IMR-90 (cell line): ENCODE measurements around the gene NXF1. TPM values are rescaled to one million over a fixed set of nuclear protein-coding genes. Genes with fewer than 3 reads are reported as not detected.

Experiments used
- ATAC-seq: fragments of 200-7000 bp; cut with Tn5 transposase; 2 replicates; pipeline ENCODE4 v1.9.1; 2020; ENCODE audit warnings: low read depth, mild to moderate bottlenecking, moderate library complexity
- BruUV-seq: library from RNA; stranded (reverse); fragments of 400-500 nt; replicated peaks from 2 replicates; lab custom pipeline; 2021; lab: Mats Ljungman, UMichigan
- CTCF ChIA-PET: fragments of 300-600 bp; formaldehyde crosslinking; extraction: SDS; loops from one replicate; lab custom pipeline; 2021; ENCODE audit warnings: antibody characterized with exemption; lab: Yijun Ruan, JAX
- POLR2A ChIA-PET: fragments of 300-600 bp; sonication (Branson Sonifier 250); formaldehyde crosslinking; loops from one replicate; lab custom pipeline; 2022; ENCODE audit warnings: antibody characterized with exemption; ENCODE audit not compliant: unreplicated experiment; lab: Charles Lee
- DNase-seq: peaks from one replicate; pipeline ENCODE4 v3.0.0; 2013
- H2AFZ ChIP-seq: replicated peaks from 2 replicates; pipeline ENCODE3; 2013; ENCODE audit warnings: low read length, mild to moderate bottlenecking; ENCODE audit not compliant: poor library complexity
- H2AK5ac ChIP-seq: 2 replicates; pipeline ENCODE4 v1.6.1; 2013; ENCODE audit warnings: low read depth, low read length, inconsistent platforms
- H2AK9ac ChIP-seq: replicated peaks from 2 replicates; pipeline ENCODE3; 2013; ENCODE audit warnings: mild to moderate bottlenecking, low read depth, low read length, moderate library complexity; ENCODE audit not compliant: poor library complexity
- H2BK120ac ChIP-seq: 2 replicates; pipeline ENCODE4 v1.6.1; 2013; ENCODE audit warnings: low read depth, low read length, inconsistent platforms
- H2BK15ac ChIP-seq: 3 replicates; pipeline ENCODE4 v1.6.1; 2013; ENCODE audit warnings: low read depth, low read length, inconsistent platforms
- H2BK20ac ChIP-seq: 2 replicates; pipeline ENCODE4 v1.6.1; 2013; ENCODE audit warnings: low read depth, mild to moderate bottlenecking, inconsistent platforms, low read length, moderate library complexity
- H2BK5ac ChIP-seq: 2 replicates; pipeline ENCODE4 v1.6.1; 2013; ENCODE audit warnings: mild to moderate bottlenecking, low read depth, low read length, inconsistent platforms; ENCODE audit not compliant: poor library complexity, severe bottlenecking
- H3K14ac ChIP-seq: replicated peaks from 2 replicates; pipeline ENCODE4 v1.6.1; 2013; ENCODE audit warnings: low read depth, low read length, inconsistent platforms
- H3K18ac ChIP-seq: 2 replicates; pipeline ENCODE4 v1.6.1; 2013; ENCODE audit warnings: low read depth, low read length, control low read depth
- H3K23ac ChIP-seq: 2 replicates; pipeline ENCODE4 v1.6.1; 2013; ENCODE audit warnings: low read depth, low read length, inconsistent platforms
- H3K27ac ChIP-seq: 2 replicates; pipeline ENCODE4 v1.5.1; 2013; ENCODE audit warnings: mild to moderate bottlenecking, control low read depth, low read length; ENCODE audit not compliant: insufficient read depth
- H3K27me3 ChIP-seq: 2 replicates; pipeline ENCODE4 v1.6.1; 2013; ENCODE audit warnings: low read length; ENCODE audit not compliant: control insufficient read depth, insufficient read depth
- H3K36me3 ChIP-seq: 2 replicates; pipeline ENCODE4 v1.6.1; 2013; ENCODE audit warnings: low read length, mixed read lengths; ENCODE audit not compliant: control insufficient read depth, insufficient read depth
- H3K4ac ChIP-seq: 2 replicates; pipeline ENCODE4 v1.6.1; 2013; ENCODE audit warnings: low read depth, low read length, inconsistent platforms
- H3K4me1 ChIP-seq: 2 replicates; pipeline ENCODE4 v1.6.1; 2013; ENCODE audit warnings: low read length, mixed read lengths; ENCODE audit not compliant: control insufficient read depth, insufficient read depth
- H3K4me2 ChIP-seq: 2 replicates; pipeline ENCODE4 v1.6.1; 2013; ENCODE audit warnings: low read depth, mild to moderate bottlenecking, control low read depth, low read length, moderate library complexity
- H3K4me3 ChIP-seq: 2 replicates; pipeline ENCODE4 v1.5.1; 2013; ENCODE audit warnings: low read depth, mild to moderate bottlenecking, control low read depth, low read length, moderate library complexity; ENCODE audit not compliant: insufficient read depth
- H3K56ac ChIP-seq: 2 replicates; pipeline ENCODE4 v1.6.1; 2013; ENCODE audit warnings: low read length, inconsistent platforms; ENCODE audit not compliant: insufficient read depth; ENCODE audit errors: extremely low read depth
- H3K79me1 ChIP-seq, 2 experiments: 2 replicates each; pipeline ENCODE4 v1.6.1; 2013; ENCODE audit warnings: low read length in 2 of 2, inconsistent platforms in 1 of 2, low read depth in 1 of 2
- H3K9ac ChIP-seq: 2 replicates; pipeline ENCODE4 v1.6.1; 2013; ENCODE audit warnings: low read depth, low read length, control low read depth
- H3K9me1 ChIP-seq: 2 replicates; pipeline ENCODE4 v1.6.1; 2013; ENCODE audit warnings: low read length, inconsistent platforms; ENCODE audit not compliant: insufficient read depth
- H3K9me3 ChIP-seq: 2 replicates; pipeline ENCODE4 v1.6.1; 2013; ENCODE audit warnings: low read length; ENCODE audit not compliant: control insufficient read depth, insufficient read depth
- H4K20me1 ChIP-seq: 2 replicates; pipeline ENCODE4 v1.6.1; 2013; ENCODE audit warnings: low read length, inconsistent platforms; ENCODE audit not compliant: insufficient read depth
- H4K5ac ChIP-seq: 2 replicates; pipeline ENCODE4 v1.6.1; 2013; ENCODE audit warnings: mild to moderate bottlenecking, low read depth, low read length, control low read depth
- H4K8ac ChIP-seq, 2 experiments: 2 replicates each; pipeline ENCODE4 v1.6.1; 2013; ENCODE audit warnings: low read depth in 2 of 2, low read length in 2 of 2, control low read depth in 1 of 2, inconsistent platforms in 1 of 2
- H4K91ac ChIP-seq: 2 replicates; pipeline ENCODE4 v1.6.1; 2013; ENCODE audit warnings: low read depth, low read length, inconsistent platforms; ENCODE audit not compliant: insufficient read depth
- ELK1 ChIP-seq: fragments of 150-350 bp; IDR thresholded peaks from 2 replicates; pipeline ENCODE4 v1.6.1; 2016; ENCODE audit warnings: low read depth, mild to moderate bottlenecking, low read length, moderate library complexity, borderline replicate concordance
- MAFK ChIP-seq: IDR thresholded peaks from 2 replicates; pipeline ENCODE4 v1.6.1; 2012; ENCODE audit warnings: low read depth, low read length, improper control_type of control experiment
- WGBS, 2 experiments: methylation state at CpG; one replicate each; pipeline versions ENCODE4 v1.1.5 to v1.1.7; 2013; ENCODE audit warnings: missing lambda C conversion rate in 2 of 2; ENCODE audit not compliant: insufficient read length in 1 of 2; ENCODE audit errors: extremely low coverage in 2 of 2; 5-methylcytosine and 5-hydroxymethylcytosine counted together
- dilution Hi-C: fragments of 300-500 bp; cut with HindIII; formaldehyde crosslinking; loops from one replicate; pipeline ENCODE4 v1.14.3; 2018; ENCODE audit warnings: low sequenced_read_pairs; ENCODE audit not compliant: unreplicated experiment
- in situ Hi-C: fragments of 300-500 bp; cut with MboI; formaldehyde crosslinking; loops from 3 replicates; pipeline ENCODE4 v1.14.3; 2019; ENCODE audit warnings: low sequenced_read_pairs, inconsistent platforms, mixed read lengths
- intact Hi-C: fragments of 100-400 bp; cut with micrococcal nuclease; formaldehyde crosslinking; loops from 2 replicates; pipeline ENCODE4 v1.10.0; 2022
- polyA plus RNA-seq, 3 experiments: library from polyadenylated mRNA; depleted of rRNA; stranded (reverse); fragments of >200 nt; gene quantifications; 2 replicates each; pipeline ENCODE4 v1.2.3, GENCODE V29; 2012; ENCODE audit warnings: low replicate concordance in 1 of 3
- total RNA-seq: library from RNA; depleted of rRNA; stranded (reverse); fragments of >200 nt; gene quantifications from 2 replicates; pipeline ENCODE4 v1.2.3, GENCODE V29; 2012

The NXF1 gene
- total and polyA plus RNA-seq, 2 of the 4 experiments (the other 2 are of a cell fraction): 26.3 to 97.4 TPM

- ATAC-seq: no peak
- no peak overlapping the region for H2BK20ac ChIP-seq
- dilution Hi-C loops (no loop called here), intact Hi-C loops (no loop called here), in situ Hi-C loops (no loop called here)
- no peak overlapping the region for H3K18ac ChIP-seq
- no peak overlapping the region for H4K8ac ChIP-seq
- no peak overlapping the region for H2BK15ac ChIP-seq
- peaks cover 35% of the 10 kb centered on the region for H3K36me3 ChIP-seq
- H3K4ac ChIP-seq: no peak overlapping the region
- TF ChIP-seq ELK1: no peak
- no peak for TF ChIP-seq MAFK
- no peaks in the 10 kb centered on the region for H3K9me3 ChIP-seq
- no peak overlapping the region for H3K4me3 ChIP-seq
- H3K4me1 ChIP-seq: no peaks in the 10 kb centered on the region
- no peak overlapping the region for H3K14ac ChIP-seq
- H4K5ac ChIP-seq: no peak overlapping the region
- WGBS, 2 experiments: no CpG with 5 or more reads among the region's 2 CpGs
- no peak for DNase-seq
- no peak overlapping the region for H2AK5ac ChIP-seq
- H3K9me1 ChIP-seq: no peaks in the 10 kb centered on the region
- H3K27ac ChIP-seq: no peak overlapping the region
- H3K23ac ChIP-seq: no peak overlapping the region
- no peaks in the 10 kb centered on the region for H3K27me3 ChIP-seq
- H3K4me2 ChIP-seq: no peak overlapping the region
- ChIA-PET CTCF (no interaction called here), POLR2A (no interaction called here)
- H3K9ac ChIP-seq: no peak overlapping the region
- no peak overlapping the region for H2BK5ac ChIP-seq
- BruUV-seq: no TSS peak
- no peaks in the 10 kb centered on the region for H4K20me1 ChIP-seq
- H2AFZ ChIP-seq: no peak overlapping the region
- no peak overlapping the region for H2AK9ac ChIP-seq
- H2BK120ac ChIP-seq: no peak overlapping the region
- peaks cover 2 to 16% of the 10 kb centered on the region in 2 experiments; a peak in 3 of 4 replicates for H3K79me1 ChIP-seq
- no peak overlapping the region for H3K56ac ChIP-seq
- H4K91ac ChIP-seq: no peak overlapping the region
These were observed 27.9 kb downstream of the NXF1 start for GRCh38 chr11:62777389-62777788.
